ENCODE data around the gene CERS2. TPM values are rescaled to one million over a fixed set of nuclear protein-coding genes. Genes with fewer than 3 reads are reported as not detected.

The CERS2 gene
- total and polyA plus RNA-seq, 2 of the 13 experiments (the other 11 are each of a cell fraction or from before 2014, with no cell fraction given): 269 to 298 TPM

DNA sequence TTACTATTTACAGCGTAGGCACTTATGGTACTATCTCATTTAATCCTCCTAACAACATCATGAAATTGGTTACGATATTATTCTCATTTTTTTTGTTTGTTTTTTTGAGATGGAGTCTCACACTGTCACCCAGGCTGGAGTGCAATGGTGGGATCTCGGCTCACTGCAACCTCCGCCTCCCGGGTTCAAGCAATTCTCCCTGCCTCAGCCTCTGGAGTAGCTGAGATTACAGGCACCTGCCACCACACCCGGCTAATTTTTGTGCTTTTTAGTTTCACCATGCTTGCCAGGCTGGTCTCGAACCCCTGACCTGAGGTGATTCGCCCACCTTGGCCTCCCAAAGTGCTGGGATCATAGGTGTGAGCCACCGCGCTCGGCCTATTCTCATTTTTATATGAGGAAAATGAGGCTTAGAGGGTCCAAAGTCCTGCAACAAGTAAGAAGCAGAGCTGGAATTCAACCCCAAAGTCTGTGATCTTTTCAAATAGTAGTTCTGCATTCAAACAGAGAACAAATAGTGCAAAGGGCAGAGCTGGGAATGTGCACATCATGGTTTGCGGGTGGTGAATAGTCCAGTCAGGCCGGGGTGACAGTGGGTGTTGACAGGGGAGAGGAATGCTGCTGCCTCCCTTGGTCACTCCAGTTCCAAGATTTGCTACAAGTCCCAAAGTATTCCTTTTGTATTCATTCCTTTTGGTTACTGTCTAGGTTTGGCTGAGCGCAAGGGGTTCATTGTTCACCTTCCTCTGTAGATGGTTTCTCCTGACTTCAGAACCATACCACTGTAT lies 38.2 kb upstream of the CERS2 start (continued):
- TF ChIP-seq, protein P1, sequence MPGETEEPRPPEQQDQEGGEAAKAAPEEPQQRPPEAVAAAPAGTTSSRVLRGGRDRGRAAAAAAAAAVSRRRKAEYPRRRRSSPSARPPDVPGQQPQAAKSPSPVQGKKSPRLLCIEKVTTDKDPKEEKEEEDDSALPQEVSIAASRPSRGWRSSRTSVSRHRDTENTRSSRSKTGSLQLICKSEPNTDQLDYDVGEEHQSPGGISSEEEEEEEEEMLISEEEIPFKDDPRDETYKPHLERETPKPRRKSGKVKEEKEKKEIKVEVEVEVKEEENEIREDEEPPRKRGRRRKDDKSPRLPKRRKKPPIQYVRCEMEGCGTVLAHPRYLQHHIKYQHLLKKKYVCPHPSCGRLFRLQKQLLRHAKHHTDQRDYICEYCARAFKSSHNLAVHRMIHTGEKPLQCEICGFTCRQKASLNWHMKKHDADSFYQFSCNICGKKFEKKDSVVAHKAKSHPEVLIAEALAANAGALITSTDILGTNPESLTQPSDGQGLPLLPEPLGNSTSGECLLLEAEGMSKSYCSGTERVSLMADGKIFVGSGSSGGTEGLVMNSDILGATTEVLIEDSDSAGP (CRISPR knock-in tag; IDR thresholded peaks at IDR 0.05; ENCODE audit: borderline replicate concordance): peak; percentile 61; the same call in 1 of the 2 replicates
- TF ChIP-seq ZEB1 (IDR thresholded peaks at IDR 0.05; ENCODE audit: insufficient replicate concordance, low read depth) (peak; percentile 67), REPIN1 (CRISPR knock-in tag; IDR thresholded peaks at IDR 0.05; ENCODE audit: borderline replicate concordance, low read depth) (peak; percentile 76), ZNF678 (CRISPR knock-in tag; IDR thresholded peaks at IDR 0.05) (0 out of 2 replicates have a peak, but pooled peaks have one; percentile 41), FOXK1 (CRISPR knock-in tag; IDR thresholded peaks at IDR 0.05; ENCODE audit: borderline replicate concordance, low read depth) (peak; percentile 48; the same call in 1 of the 2 replicates), YY1 (IDR thresholded peaks at IDR 0.05; ENCODE audit: insufficient read depth, insufficient replicate concordance, low read depth, low read length) (no peak), CREB1 (IDR thresholded peaks at IDR 0.05) (peak; percentile 23; the same call in 1 of the 2 replicates), CREB1 (CRISPR knock-in tag; IDR thresholded peaks at IDR 0.05) (peak; percentile 30; the same call in 1 of the 2 replicates), BCL6 (CRISPR knock-in tag; IDR thresholded peaks at IDR 0.05) (peak; percentile 54)
- TF ChIP-seq, protein P2, sequence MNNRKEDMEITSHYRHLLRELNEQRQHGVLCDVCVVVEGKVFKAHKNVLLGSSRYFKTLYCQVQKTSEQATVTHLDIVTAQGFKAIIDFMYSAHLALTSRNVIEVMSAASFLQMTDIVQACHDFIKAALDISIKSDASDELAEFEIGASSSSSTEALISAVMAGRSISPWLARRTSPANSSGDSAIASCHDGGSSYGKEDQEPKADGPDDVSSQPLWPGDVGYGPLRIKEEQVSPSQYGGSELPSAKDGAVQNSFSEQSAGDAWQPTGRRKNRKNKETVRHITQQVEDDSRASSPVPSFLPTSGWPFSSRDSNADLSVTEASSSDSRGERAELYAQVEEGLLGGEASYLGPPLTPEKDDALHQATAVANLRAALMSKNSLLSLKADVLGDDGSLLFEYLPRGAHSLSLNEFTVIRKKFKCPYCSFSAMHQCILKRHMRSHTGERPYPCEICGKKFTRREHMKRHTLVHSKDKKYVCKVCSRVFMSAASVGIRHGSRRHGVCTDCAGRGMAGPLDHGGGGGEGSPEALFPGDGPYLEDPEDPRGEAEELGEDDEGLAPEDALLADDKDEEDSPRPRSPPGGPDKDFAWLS (CRISPR knock-in tag; IDR thresholded peaks at IDR 0.05; ENCODE audit: borderline replicate concordance): peak; percentile 50; the same call in 1 of the 2 replicates
- TF ChIP-seq, protein P3, sequence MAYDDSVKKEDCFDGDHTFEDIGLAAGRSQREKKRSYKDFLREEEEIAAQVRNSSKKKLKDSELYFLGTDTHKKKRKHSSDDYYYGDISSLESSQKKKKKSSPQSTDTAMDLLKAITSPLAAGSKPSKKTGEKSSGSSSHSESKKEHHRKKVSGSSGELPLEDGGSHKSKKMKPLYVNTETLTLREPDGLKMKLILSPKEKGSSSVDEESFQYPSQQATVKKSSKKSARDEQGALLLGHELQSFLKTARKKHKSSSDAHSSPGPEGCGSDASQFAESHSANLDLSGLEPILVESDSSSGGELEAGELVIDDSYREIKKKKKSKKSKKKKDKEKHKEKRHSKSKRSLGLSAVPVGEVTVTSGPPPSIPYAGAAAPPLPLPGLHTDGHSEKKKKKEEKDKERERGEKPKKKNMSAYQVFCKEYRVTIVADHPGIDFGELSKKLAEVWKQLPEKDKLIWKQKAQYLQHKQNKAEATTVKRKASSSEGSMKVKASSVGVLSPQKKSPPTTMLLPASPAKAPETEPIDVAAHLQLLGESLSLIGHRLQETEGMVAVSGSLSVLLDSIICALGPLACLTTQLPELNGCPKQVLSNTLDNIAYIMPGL (CRISPR knock-in tag; IDR thresholded peaks at IDR 0.05; ENCODE audit: borderline replicate concordance in 1 of 2, low read depth in 1 of 2): peak; percentile 50 to 67; a peak in 2 of 4 replicates
- TF ChIP-seq, protein P4, sequence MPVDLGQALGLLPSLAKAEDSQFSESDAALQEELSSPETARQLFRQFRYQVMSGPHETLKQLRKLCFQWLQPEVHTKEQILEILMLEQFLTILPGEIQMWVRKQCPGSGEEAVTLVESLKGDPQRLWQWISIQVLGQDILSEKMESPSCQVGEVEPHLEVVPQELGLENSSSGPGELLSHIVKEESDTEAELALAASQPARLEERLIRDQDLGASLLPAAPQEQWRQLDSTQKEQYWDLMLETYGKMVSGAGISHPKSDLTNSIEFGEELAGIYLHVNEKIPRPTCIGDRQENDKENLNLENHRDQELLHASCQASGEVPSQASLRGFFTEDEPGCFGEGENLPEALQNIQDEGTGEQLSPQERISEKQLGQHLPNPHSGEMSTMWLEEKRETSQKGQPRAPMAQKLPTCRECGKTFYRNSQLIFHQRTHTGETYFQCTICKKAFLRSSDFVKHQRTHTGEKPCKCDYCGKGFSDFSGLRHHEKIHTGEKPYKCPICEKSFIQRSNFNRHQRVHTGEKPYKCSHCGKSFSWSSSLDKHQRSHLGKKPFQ (CRISPR knock-in tag; IDR thresholded peaks at IDR 0.05; ENCODE audit: insufficient replicate concordance): peak; percentile 91
- TF ChIP-seq, protein P5, sequence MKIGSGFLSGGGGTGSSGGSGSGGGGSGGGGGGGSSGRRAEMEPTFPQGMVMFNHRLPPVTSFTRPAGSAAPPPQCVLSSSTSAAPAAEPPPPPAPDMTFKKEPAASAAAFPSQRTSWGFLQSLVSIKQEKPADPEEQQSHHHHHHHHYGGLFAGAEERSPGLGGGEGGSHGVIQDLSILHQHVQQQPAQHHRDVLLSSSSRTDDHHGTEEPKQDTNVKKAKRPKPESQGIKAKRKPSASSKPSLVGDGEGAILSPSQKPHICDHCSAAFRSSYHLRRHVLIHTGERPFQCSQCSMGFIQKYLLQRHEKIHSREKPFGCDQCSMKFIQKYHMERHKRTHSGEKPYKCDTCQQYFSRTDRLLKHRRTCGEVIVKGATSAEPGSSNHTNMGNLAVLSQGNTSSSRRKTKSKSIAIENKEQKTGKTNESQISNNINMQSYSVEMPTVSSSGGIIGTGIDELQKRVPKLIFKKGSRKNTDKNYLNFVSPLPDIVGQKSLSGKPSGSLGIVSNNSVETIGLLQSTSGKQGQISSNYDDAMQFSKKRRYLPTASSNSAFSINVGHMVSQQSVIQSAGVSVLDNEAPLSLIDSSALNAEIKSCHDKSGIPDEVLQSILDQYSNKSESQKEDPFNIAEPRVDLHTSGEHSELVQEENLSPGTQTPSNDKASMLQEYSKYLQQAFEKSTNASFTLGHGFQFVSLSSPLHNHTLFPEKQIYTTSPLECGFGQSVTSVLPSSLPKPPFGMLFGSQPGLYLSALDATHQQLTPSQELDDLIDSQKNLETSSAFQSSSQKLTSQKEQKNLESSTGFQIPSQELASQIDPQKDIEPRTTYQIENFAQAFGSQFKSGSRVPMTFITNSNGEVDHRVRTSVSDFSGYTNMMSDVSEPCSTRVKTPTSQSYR (CRISPR knock-in tag; IDR thresholded peaks at IDR 0.05; ENCODE audit: borderline replicate concordance): peak; percentile 55; the same call in 1 of the 2 replicates
